CD14-positive monocyte (primary cell): ENCODE measurements around the gene ZNF829. TPM values are rescaled to one million over a fixed set of nuclear protein-coding genes. Genes with fewer than 3 reads are reported as not detected.

Experiments
- DNase-seq, 3 donors: peaks; one replicate each; pipeline ENCODE4 v3.0.0-alpha.2; 2011 to 2022
- H2AFZ ChIP-seq: 2 replicates; pipeline ENCODE4 v1.6.0; 2012; ENCODE audit warnings: mild to moderate bottlenecking, low read depth, low read length, inconsistent platforms; ENCODE audit not compliant: insufficient read depth, poor library complexity, severe bottlenecking
- H3K27ac ChIP-seq, 2 donors: 1 replicate in 1 of 2; 2 replicates in 1 of 2; pipeline ENCODE4 v1.5.1; 2012 to 2013; ENCODE audit warnings: low read length in 2 of 2, control low read depth in 1 of 2, inconsistent platforms in 1 of 2, low read depth in 1 of 2, mild to moderate bottlenecking in 1 of 2
- H3K27me3 ChIP-seq, 2 donors: one replicate each; pipeline versions ENCODE4 v1.6.0 to v1.6.1; 2011 to 2013; ENCODE audit warnings: low read length in 2 of 2; ENCODE audit not compliant: control insufficient read depth in 2 of 2, insufficient read depth in 2 of 2
- H3K36me3 ChIP-seq, 2 donors: replicated peaks in 1 of 2; 1 replicate in 1 of 2; 2 replicates in 1 of 2; pipeline versions ENCODE4 v1.5.1 to v1.6.1; 2012 to 2013; ENCODE audit warnings: low read length in 2 of 2, control low read depth in 1 of 2, inconsistent platforms in 1 of 2, mild to moderate bottlenecking in 1 of 2; ENCODE audit not compliant: insufficient read depth in 2 of 2, control insufficient read depth in 1 of 2
- H3K4me1 ChIP-seq, 2 donors: 1 replicate in 1 of 2; 2 replicates in 1 of 2; pipeline versions ENCODE4 v1.5.1 to v1.6.1; 2012 to 2013; ENCODE audit warnings: low read length in 2 of 2, control low read depth in 1 of 2, inconsistent platforms in 1 of 2, mild to moderate bottlenecking in 1 of 2, moderate library complexity in 1 of 2; ENCODE audit not compliant: insufficient read depth in 2 of 2, control insufficient read depth in 1 of 2
- H3K4me2 ChIP-seq: replicated peaks from 2 replicates; pipeline ENCODE3; 2012; ENCODE audit warnings: low read length, moderate library complexity, mild to moderate bottlenecking; ENCODE audit not compliant: poor library complexity, severe bottlenecking; ENCODE audit errors: extremely low read depth
- H3K4me3 ChIP-seq, 3 experiments: fragments of 200-600 bp in 1 of 3; sonication (generic) in 1 of 3; replicated peaks in 1 of 3; 1 replicate in 2 of 3; 2 replicates in 1 of 3; pipeline ENCODE4 v1.5.1; 2011 to 2013; ENCODE audit warnings: low read length in 3 of 3, mild to moderate bottlenecking in 3 of 3, control low read depth in 2 of 3, low read depth in 2 of 3, inconsistent platforms in 1 of 3, moderate library complexity in 1 of 3
- H3K79me2 ChIP-seq: 2 replicates; pipeline ENCODE4 v1.6.0; 2012; ENCODE audit warnings: mild to moderate bottlenecking, control low read depth, inconsistent platforms, low read length, moderate library complexity; ENCODE audit not compliant: insufficient read depth
- H3K9ac ChIP-seq: 2 replicates; pipeline ENCODE4 v1.6.0; 2017; ENCODE audit warnings: low read length, mild to moderate bottlenecking; ENCODE audit not compliant: insufficient read depth, poor library complexity, severe bottlenecking
- H3K9me3 ChIP-seq, 2 donors: replicated peaks in 1 of 2; 1 replicate in 1 of 2; 2 replicates in 1 of 2; pipeline versions ENCODE4 v1.5.1 to v1.6.1; 2012 to 2013; ENCODE audit warnings: low read length in 2 of 2, control low read depth in 1 of 2; ENCODE audit not compliant: control insufficient read depth in 1 of 2, insufficient read depth in 1 of 2
- H4K20me1 ChIP-seq: 2 replicates; pipeline ENCODE4 v1.6.0; 2012; ENCODE audit warnings: mild to moderate bottlenecking, low read length, control low read depth, moderate library complexity; ENCODE audit not compliant: insufficient read depth
- H3K27ac Mint-ChIP-seq, 7 donors: one replicate each; pipeline ENCODE4 v1.8.0; 2020; ENCODE audit warnings: mild to moderate bottlenecking in 7 of 7, mixed read lengths in 7 of 7, moderate library complexity in 6 of 7, inconsistent platforms in 2 of 7
- H3K27me3 Mint-ChIP-seq, 3 donors: one replicate each; pipeline ENCODE4 v1.8.0; 2021 to 2022; ENCODE audit warnings: low read depth in 3 of 3, mild to moderate bottlenecking in 3 of 3, mixed read lengths in 3 of 3, moderate library complexity in 3 of 3, inconsistent platforms in 1 of 3
- H3K36me3 Mint-ChIP-seq, 2 donors: one replicate each; pipeline ENCODE4 v1.8.0; 2020; ENCODE audit warnings: mixed read lengths in 2 of 2, inconsistent platforms in 1 of 2, mild to moderate bottlenecking in 1 of 2
- H3K4me1 Mint-ChIP-seq: one replicate; pipeline ENCODE4 v1.8.0; 2020; ENCODE audit warnings: mild to moderate bottlenecking, mixed read lengths
- H3K4me3 Mint-ChIP-seq, 2 donors: one replicate each; pipeline ENCODE4 v1.8.0; 2020; ENCODE audit warnings: mild to moderate bottlenecking in 2 of 2, mixed read lengths in 2 of 2, moderate library complexity in 1 of 2
- H3K9me3 Mint-ChIP-seq, 7 donors: one replicate each; pipeline ENCODE4 v1.8.0; 2020 to 2022; ENCODE audit warnings: mixed read lengths in 7 of 7, mild to moderate bottlenecking in 6 of 7, moderate library complexity in 6 of 7, inconsistent platforms in 2 of 7
- CTCF ChIP-seq: fragments of 200-600 bp; IDR thresholded peaks from one replicate; pipeline ENCODE4 v1.8.0; 2022; ENCODE audit warnings: antibody characterized with exemption, mild to moderate bottlenecking
- WGBS: methylation state at CpG from one replicate; pipeline ENCODE4 v1.1.5; 2013; ENCODE audit warnings: missing lambda C conversion rate; ENCODE audit not compliant: insufficient coverage; 5-methylcytosine and 5-hydroxymethylcytosine counted together
- intact Hi-C, 2 donors: fragments of 100-400 bp; cut with micrococcal nuclease; formaldehyde crosslinking; loops; one replicate each; pipeline versions ENCODE4 v1.15.0 to v1.15.1; 2023
- polyA plus RNA-seq, 3 donors: library from polyadenylated mRNA; depleted of rRNA in 1 of 3; unstranded in 2 of 3; stranded (reverse) in 1 of 3; fragments of 300-500 nt in 2 of 3; fragments of >200 nt in 1 of 3; fragmentation: Illumina TruSeq in 2 of 3; gene quantifications; 1 replicate in 2 of 3; 2 replicates in 1 of 3; pipeline ENCODE4 v1.2.3, GENCODE V29; 2012 to 2021

The ZNF829 gene
- polyA plus RNA-seq, 3 donors, result 0.05 to 0.14 (median 0.08) TPM

- Histone ChIP-seq H3K27me3 (no peaks in the 10 kb centered on the region), H3K9ac (no peak overlapping the region), H3K27ac (no peak overlapping the region), H3K4me2 (no peak overlapping the region), H3K79me2 (no peaks in the 10 kb centered on the region), H3K36me3 (peaks cover 16 to 46% of the 10 kb centered on the region in 2 donors), H3K4me1 (no peaks in the 10 kb centered on the region), H2AFZ (no peak overlapping the region), H4K20me1 (no peaks in the 10 kb centered on the region), H3K9me3 (peaks cover 33 to 96% of the 10 kb centered on the region in 2 donors), H3K4me3 (no peak overlapping the region)
- Mint-ChIP-seq H3K36me3 (peaks cover 41 to 60% of the 10 kb centered on the region in 2 donors), H3K27ac (no peak overlapping the region), H3K27me3 (no peaks in the 10 kb centered on the region), H3K9me3 (peaks cover 39 to 82% (median 61%) of the 10 kb centered on the region in 7 donors), H3K4me1 (no peaks in the 10 kb centered on the region), H3K4me3 (no peak overlapping the region)
- intact Hi-C loops, result no loop called here
- no peak for TF ChIP-seq CTCF
- no peak for DNase-seq
Measured at GRCh38 chr19:36939153-36939552, 23.1 kb upstream of the ZNF829 start.

GRCh38 chr19:36931684-36932083 lies 15.6 kb upstream of the ZNF829 start:
- Histone ChIP-seq H3K36me3 (peaks cover 0 to 24% of the 10 kb centered on the region in 2 donors), H3K4me1 (no peaks in the 10 kb centered on the region), H2AFZ (no peak overlapping the region), H3K4me2 (no peak overlapping the region), H4K20me1 (no peaks in the 10 kb centered on the region), H3K4me3 (no peak overlapping the region), H3K27ac (no peak overlapping the region), H3K79me2 (no peaks in the 10 kb centered on the region), H3K9ac (no peak overlapping the region), H3K9me3 (peaks cover 43 to 77% of the 10 kb centered on the region in 2 donors), H3K27me3 (no peaks in the 10 kb centered on the region)
- no peak overlapping the region for H3K4me3 Mint-ChIP-seq
- no peaks in the 10 kb centered on the region for H3K27me3 Mint-ChIP-seq
- H3K4me1 Mint-ChIP-seq, result no peaks in the 10 kb centered on the region
- no peak overlapping the region for H3K27ac Mint-ChIP-seq
- no CpG with 5 or more reads among the region's 2 CpGs for WGBS
- H3K9me3 Mint-ChIP-seq, result peaks cover 22 to 72% (median 52%) of the 10 kb centered on the region in 7 donors
- no peak for DNase-seq
- peaks cover 8 to 16% of the 10 kb centered on the region in 2 donors for H3K36me3 Mint-ChIP-seq
- intact Hi-C loops, result no loop called here
- no peak for TF ChIP-seq CTCF
